Esophagus squamous epithelium (tissue), 5 donors: ENCODE data around the gene HLA-E. TPM values are rescaled to one million over a fixed set of nuclear protein-coding genes. Genes with fewer than 3 reads are reported as not detected.
"Not testable (repeated sequence)": the region's sequence is repeated elsewhere in the genome, so short reads cannot be mapped to it uniquely, and the experiment has no call there.

Source experiments
- DNase-seq: peaks from one replicate; lab custom pipeline; 2025; lab: John Stamatoyannopoulos, UW
- H3K27ac ChIP-seq, 4 donors: fragments of 200-600 bp; sonication (generic); one replicate each; pipeline ENCODE4 v1.5.1; 2016 to 2019; ENCODE audit warnings: mild to moderate bottlenecking in 1 of 4
- H3K27me3 ChIP-seq, 4 donors: fragments of 200-600 bp; sonication (generic); 1 replicate in 3 of 4; 2 replicates in 1 of 4; pipeline versions ENCODE4 v1.5.1 to v1.6.0; 2017 to 2021; ENCODE audit warnings: antibody characterized with exemption in 1 of 4
- H3K36me3 ChIP-seq, 3 donors: fragments of 200-600 bp; sonication (generic); one replicate each; pipeline ENCODE4 v1.5.1; 2016 to 2019
- H3K4me1 ChIP-seq, 3 donors: fragments of 200-600 bp; sonication (generic); one replicate each; pipeline ENCODE4 v1.5.1; 2017 to 2019
- H3K4me3 ChIP-seq, 4 donors: fragments of 200-600 bp; sonication (generic); 1 replicate in 3 of 4; 2 replicates in 1 of 4; pipeline ENCODE4 v1.5.1; 2016 to 2019; ENCODE audit warnings: mild to moderate bottlenecking in 2 of 4, moderate library complexity in 1 of 4
- H3K9me3 ChIP-seq, 3 donors: fragments of 200-600 bp; sonication (generic); one replicate each; pipeline ENCODE4 v1.5.1; 2016 to 2019
- CTCF ChIP-seq, 6 experiments: fragments of 450-650 bp in 4 of 6; fragments of 200-600 bp in 2 of 6; sonication (generic) in 2 of 6; IDR thresholded peaks; one replicate each; pipeline ENCODE4 v1.5.1; 2016 to 2019; ENCODE audit warnings: antibody characterized with exemption in 6 of 6, mild to moderate bottlenecking in 4 of 6, moderate library complexity in 4 of 6
- POLR2A ChIP-seq, 4 donors: fragments of 450-650 bp; IDR thresholded peaks; one replicate each; pipeline ENCODE4 v1.6.1; 2017; ENCODE audit warnings: antibody characterized with exemption in 4 of 4, mild to moderate bottlenecking in 4 of 4, moderate library complexity in 3 of 4
- WGBS, 2 donors: methylation state at CpG; one replicate each; pipeline ENCODE4 v1.1.5; 2018; 5-methylcytosine and 5-hydroxymethylcytosine counted together
- intact Hi-C: fragments of 100-400 bp; cut with DNase I; formaldehyde crosslinking; loops from one replicate; pipeline ENCODE4 v1.15.0; 2022
- total RNA-seq, 4 donors: library from RNA; depleted of rRNA; stranded (reverse); fragments of >200 nt; gene quantifications; one replicate each; pipeline ENCODE4 v1.1.0, GENCODE V29; 2016
- donor health status: DM: yes; HTN: yes; CAD: no.

Gene HLA-E
- total RNA-seq, 4 donors from 2014 or later: 263 to 597 (median 356) TPM

- H3K27ac ChIP-seq: no peak overlapping the region
- peaks cover 0 to 6% (median 0%) of the 10 kb centered on the region in 3 donors for H3K9me3 ChIP-seq
- DNase-seq: no peak
- peak overlapping the region in 1 of 4 donors; percentile 41 for H3K4me3 ChIP-seq
- intact Hi-C loops: no loop called here
- peaks cover 11 to 100% (median 27%) of the 10 kb centered on the region in 4 donors for H3K27me3 ChIP-seq
- peaks cover 12 to 32% (median 20%) of the 10 kb centered on the region in 3 donors for H3K4me1 ChIP-seq
- TF ChIP-seq CTCF (IDR thresholded peaks at IDR 0.05): no peak
- no peak for TF ChIP-seq POLR2A (IDR thresholded peaks at IDR 0.05)
- WGBS, 2 donors: 36 to 48% methylated on average over 6 to 8 of the region's 9 CpGs
- H3K36me3 ChIP-seq: no peaks in the 10 kb centered on the region
Measured at GRCh38 chr6:30463242-30463641, 26.1 kb upstream of the HLA-E start.

- Histone ChIP-seq H3K27me3 (peaks cover 11 to 98% (median 31%) of the 10 kb centered on the region in 4 donors), H3K4me3 (peak overlapping the region in 2 of 4 donors; percentile 9 to 41), H3K9me3 (peaks cover 0 to 3% (median 0%) of the 10 kb centered on the region in 3 donors), H3K4me1 (peaks cover 12 to 32% (median 20%) of the 10 kb centered on the region in 3 donors), H3K27ac (no peak overlapping the region), H3K36me3 (no peaks in the 10 kb centered on the region)
- WGBS, 2 donors: 11 to 20% methylated on average over 12 to 14 of the region's 64 CpGs
- intact Hi-C loops: no loop called here
- DNase-seq: no peak
- TF ChIP-seq CTCF (IDR thresholded peaks at IDR 0.05): no peak
- TF ChIP-seq POLR2A (IDR thresholded peaks at IDR 0.05): no peak
Measured at GRCh38 chr6:30463651-30464618, 25.4 kb upstream of the HLA-E start.

- Histone ChIP-seq H3K4me3 (peak overlapping the region; percentile 30 to 72 (median 48)), H3K4me1 (peaks cover 12 to 32% (median 20%) of the 10 kb centered on the region in 3 donors), H3K27ac (no peak overlapping the region), H3K36me3 (no peaks in the 10 kb centered on the region), H3K27me3 (peaks cover 11 to 98% (median 38%) of the 10 kb centered on the region in 4 donors), H3K9me3 (no peaks in the 10 kb centered on the region)
- intact Hi-C loops: no loop called here
- TF ChIP-seq CTCF (IDR thresholded peaks at IDR 0.05): no peak
- no peak for DNase-seq
- 11 to 13% methylated on average over 13 of the region's 13 CpGs for WGBS, 2 donors
Measured at GRCh38 chr6:30465595-30466306, 23.6 kb upstream of the HLA-E start.

GRCh38 chr6:30470968-30471367 is 18.3 kb upstream of the HLA-E start:
- Histone ChIP-seq H3K36me3 (no peaks in the 10 kb centered on the region), H3K9me3 (no peaks in the 10 kb centered on the region), H3K27me3 (peaks cover 3 to 92% (median 25%) of the 10 kb centered on the region in 4 donors), H3K27ac (no peak overlapping the region), H3K4me3 (no peak overlapping the region), H3K4me1 (peaks cover 4 to 14% (median 9%) of the 10 kb centered on the region in 3 donors)
- no peak for TF ChIP-seq POLR2A (IDR thresholded peaks at IDR 0.05)
- no peak for TF ChIP-seq CTCF (IDR thresholded peaks at IDR 0.05)
- intact Hi-C loops: no loop called here
- WGBS, 2 donors: 89 to 95% methylated on average over 1 of the region's 1 CpG
- no peak for DNase-seq

GRCh38 chr6:30475116-30475515 is 14.2 kb upstream of the HLA-E start:
- H3K4me3 ChIP-seq, H3K4me1 ChIP-seq, H3K36me3 ChIP-seq, H3K9me3 ChIP-seq, DNase-seq, intact Hi-C loops, H3K27ac ChIP-seq: not testable (repeated sequence)
- no CpG with 5 or more reads among the region's 26 CpGs for WGBS, 2 donors
- peaks cover 0 to 94% (median 9%) of the 10 kb centered on the region in 4 donors for H3K27me3 ChIP-seq
